ENCODE measurements around the gene ODAM.
"Not testable (repeated sequence)": the region's sequence is repeated elsewhere in the genome, so short reads cannot be mapped to it uniquely, and the experiment has no call there.

The ODAM gene

DNA sequence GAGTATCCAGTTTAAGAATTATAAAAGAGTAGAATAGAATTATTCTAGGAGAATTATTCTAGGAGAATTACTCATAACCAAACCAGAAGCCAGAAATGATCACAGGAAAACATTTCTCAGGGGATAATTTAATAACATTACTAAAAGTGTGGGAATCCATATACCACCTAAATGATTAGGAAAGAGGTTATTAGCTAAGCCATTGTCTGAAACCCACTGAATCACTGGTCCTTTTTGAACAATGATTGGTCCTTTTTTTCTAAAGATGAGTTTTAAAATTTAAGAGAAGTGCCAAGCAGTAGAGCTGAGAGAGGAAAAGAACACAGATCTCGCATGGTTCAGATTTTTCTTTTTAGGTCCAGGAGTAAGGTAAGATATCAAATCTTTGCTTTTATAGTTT lies at the start of gene ODAM:
Gene ODAM, plus strand, starts transcription at position 301 of the 400 bp plus-strand sequence. CDS start 819 bp downstream, outside the sequence.
- no peak for DNase-seq

DNA sequence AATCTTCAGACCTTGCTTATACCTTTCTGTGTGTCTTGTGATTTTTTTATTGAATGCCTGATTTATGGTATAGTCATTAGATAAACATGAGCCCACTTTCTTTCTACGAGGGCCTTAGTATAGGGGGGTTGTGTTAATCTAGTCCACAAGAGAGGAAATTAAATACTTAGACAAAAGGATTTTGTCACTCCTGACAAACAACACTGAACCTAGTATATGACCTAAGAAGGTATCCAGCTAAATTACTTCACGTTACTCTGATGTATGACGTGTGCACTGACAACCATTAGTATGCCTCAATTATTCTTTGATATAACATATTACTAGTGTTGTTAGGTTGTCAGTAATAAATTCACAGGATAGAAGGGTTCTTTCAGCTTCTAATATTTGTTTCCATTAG lies 44.3 kb upstream of the ODAM start:
- no peak for DNase-seq

DNA sequence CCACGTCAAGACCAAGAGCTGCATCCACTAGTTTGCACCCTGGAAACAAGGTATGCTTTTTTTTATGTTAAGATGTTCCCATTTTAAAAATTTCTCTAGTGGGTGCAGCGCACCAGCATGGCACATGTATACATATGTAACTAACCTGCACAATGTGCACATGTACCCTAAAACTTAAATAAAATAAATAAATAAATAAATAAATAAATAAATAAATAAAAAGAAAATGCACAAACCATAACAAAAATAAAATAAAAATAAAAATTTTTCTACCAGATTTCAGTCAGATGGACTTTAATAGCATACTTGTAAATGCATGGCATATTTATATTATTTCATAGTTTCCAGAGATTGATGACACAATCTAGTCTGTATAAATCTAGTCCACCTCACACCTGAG lies 43.4 kb upstream of the ODAM start:
- DNase-seq = no peak

- DNase-seq = no peak
These were observed 41.6 kb upstream of the ODAM start, which contains the start of gene PRR27 for GRCh38 chr4:70153937-70154336. TSS of gene PRR27 (plus strand) at chr4:70154237. CDS start at chr4:70154376, 139 bp downstream.

- DNase-seq = no peak
These were observed 36.9 kb upstream of the ODAM start for GRCh38 chr4:70158576-70158975.

DNA sequence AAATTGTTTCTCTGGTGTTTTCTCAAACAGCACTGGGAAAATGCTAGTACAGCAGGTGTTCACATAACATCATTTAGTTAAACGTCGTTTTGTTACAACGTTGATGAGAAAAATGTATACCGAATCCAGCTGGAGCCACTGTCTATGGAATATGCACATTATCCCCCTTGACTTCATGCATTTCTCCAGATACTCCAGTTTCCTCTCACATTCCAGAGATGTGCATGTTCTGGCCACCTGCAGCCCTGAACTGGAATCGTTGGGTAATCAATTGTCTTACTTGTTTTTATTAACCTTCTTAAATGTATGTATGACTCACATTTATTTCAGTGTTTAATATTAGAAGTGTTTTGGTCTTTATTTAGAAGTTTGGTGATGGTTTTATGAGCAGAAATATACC lies 18.4 kb upstream of the ODAM start:
- DNase-seq = no peak

DNA sequence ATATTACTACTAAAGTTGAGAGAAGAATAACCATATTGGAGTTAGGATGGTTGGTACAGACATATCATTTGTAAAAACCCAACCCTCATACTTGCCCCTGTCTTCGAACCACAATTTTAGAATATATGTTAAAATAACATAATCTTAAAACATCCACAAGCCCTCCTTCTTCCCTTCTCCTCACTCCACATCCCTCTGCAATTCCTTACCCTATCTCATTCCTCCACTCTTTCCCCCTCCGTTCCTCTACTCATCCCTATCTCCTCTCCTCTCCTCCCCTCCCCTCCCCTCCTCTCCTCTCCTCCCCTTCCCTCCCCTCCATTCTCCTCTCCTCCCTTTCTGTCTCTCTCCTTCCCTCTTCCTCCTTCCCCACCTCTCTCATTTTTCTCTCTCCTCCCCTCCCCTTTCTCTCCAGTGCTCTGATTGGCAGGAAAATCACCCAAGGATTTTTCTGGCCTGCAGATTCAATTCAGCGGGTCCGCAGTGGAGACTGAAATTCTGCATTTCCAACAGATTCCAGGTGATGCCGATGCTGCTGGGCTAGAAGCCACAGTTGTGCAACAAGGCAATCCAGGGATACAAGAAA lies 17.4 kb upstream of the ODAM start:
- DNase-seq = no peak

- DNase-seq = no peak
These were observed 15.7 kb upstream of the ODAM start for GRCh38 chr4:70179811-70180210.

DNA sequence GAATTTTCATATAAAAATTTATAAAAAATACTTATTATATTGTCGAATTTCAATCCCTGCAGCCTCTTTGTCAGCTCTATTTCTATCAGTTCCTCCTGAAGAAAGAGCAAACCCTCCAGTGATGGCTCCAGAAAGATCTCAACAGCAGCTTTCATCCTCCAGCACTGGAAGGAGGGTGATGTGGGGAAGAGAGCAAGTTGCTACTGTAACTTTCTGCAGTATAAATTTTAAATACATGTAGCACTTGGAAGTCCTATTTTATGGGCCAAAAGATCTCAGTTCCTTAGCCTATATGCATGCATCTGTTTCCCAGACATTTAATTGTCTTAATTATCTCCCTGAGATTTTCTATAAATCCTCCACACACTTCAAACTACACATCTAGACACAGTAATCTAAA lies 13.7 kb upstream of the ODAM start:
- DNase-seq = no peak

GRCh38 chr4:70182517-70183167 lies 12.9 kb upstream of the ODAM start:
- DNase-seq = no peak

GRCh38 chr4:70183168-70183939 lies 12.2 kb upstream of the ODAM start:
- peak in 1 of 2 experiments; percentile 21 for DNase-seq

GRCh38 chr4:70183940-70184246 lies 11.6 kb upstream of the ODAM start:
- DNase-seq = no peak

GRCh38 chr4:70187216-70187615 lies 8.3 kb upstream of the ODAM start:
- no peak for DNase-seq

GRCh38 chr4:70190579-70190978 lies 4.9 kb upstream of the ODAM start:
- no peak for DNase-seq

- DNase-seq = no peak
These were observed 3.9 kb upstream of the ODAM start for GRCh38 chr4:70191647-70192046.

DNA sequence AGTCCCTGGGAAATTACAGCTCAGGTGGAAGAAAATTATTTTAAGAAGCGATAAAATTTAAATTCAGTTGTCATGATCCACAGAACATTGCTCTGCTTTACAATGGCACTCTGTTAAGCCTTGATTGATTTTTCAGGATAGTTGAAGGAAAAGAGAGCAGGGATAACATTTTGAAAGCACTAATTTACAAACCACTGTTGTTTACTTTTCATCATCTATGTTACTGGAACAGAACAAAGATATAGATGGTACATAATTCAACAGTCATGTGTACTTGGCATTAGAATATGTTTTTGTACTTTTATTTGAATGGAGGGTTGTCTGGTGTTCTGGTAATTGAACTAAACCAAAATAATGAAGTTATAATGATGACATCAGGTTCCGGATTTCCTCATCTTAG lies 2.6 kb upstream of the ODAM start:
- no peak for DNase-seq

GRCh38 chr4:70196857-70197256 lies 1.3 kb downstream of the ODAM start:
- no peak for DNase-seq

GRCh38 chr4:70197842-70198241 lies 2.3 kb downstream of the ODAM start:
- no peak for DNase-seq

GRCh38 chr4:70203601-70204000 lies 8.1 kb downstream of the ODAM start:
- no peak for DNase-seq

- DNase-seq = not testable (repeated sequence)
These were observed 17.2 kb downstream of the ODAM start for GRCh38 chr4:70212752-70213151.

- DNase-seq = not testable (repeated sequence)
These were observed 20.6 kb downstream of the ODAM start for GRCh38 chr4:70216109-70216508.

DNA sequence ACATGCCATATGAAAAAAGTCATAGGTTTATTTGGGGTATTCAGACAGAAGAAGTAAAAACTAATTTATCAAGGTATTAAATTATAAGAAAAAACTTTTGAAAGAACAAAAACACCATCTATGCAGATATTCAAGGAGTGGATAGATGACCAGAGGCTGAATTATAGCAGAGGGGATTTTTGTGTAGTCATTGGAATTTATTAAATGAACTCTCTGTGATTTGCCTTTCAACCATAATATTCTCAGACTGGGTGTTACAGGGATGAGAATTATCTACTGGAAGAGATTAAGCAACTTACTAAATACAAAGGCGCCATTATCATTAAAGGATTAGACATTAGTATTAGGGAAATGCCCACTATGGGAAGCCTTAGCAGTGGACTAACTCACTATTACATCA lies 21.0 kb downstream of the ODAM start:
- DNase-seq = not testable (repeated sequence)

DNA sequence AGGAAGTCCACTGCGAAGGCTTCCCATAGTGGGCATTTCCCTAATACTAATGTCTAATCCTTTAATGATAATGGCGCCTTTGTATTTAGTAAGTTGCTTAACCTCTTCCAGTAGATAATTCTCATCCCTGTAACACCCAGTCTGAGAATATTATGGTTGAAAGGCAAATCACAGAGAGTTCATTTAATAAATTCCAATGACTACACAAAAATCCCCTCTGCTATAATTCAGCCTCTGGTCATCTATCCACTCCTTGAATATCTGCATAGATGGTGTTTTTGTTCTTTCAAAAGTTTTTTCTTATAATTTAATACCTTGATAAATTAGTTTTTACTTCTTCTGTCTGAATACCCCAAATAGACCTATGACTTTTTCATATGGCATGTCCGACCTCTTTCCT lies 25.9 kb downstream of the ODAM start:
- DNase-seq = not testable (repeated sequence)

GRCh38 chr4:70221818-70222217 lies 26.3 kb downstream of the ODAM start:
- not testable (repeated sequence) for DNase-seq

Measured in NCI-H446 (cell line).